HCT116 (cell line): ENCODE data around the gene PRKAG2. TPM values are rescaled to one million over a fixed set of nuclear protein-coding genes. Genes with fewer than 3 reads are reported as not detected.

ENCODE experiments used
- ATAC-seq: fragments of 200-7000 bp; cut with Tn5 transposase; 2 replicates; pipeline ENCODE4 v1.9.1; 2020; ENCODE audit warnings: mild to moderate bottlenecking, moderate library complexity
- BruUV-seq: library from RNA; stranded (reverse); fragments of 400-500 nt; replicated peaks from 2 replicates; lab custom pipeline; 2021; lab: Mats Ljungman, UMichigan
- CTCF ChIA-PET: fragments of 300-600 bp; sonication (Branson Sonifier 250); formaldehyde crosslinking; loops from one replicate; lab custom pipeline; 2021; ENCODE audit warnings: antibody characterized with exemption; lab: Charles Lee
- POLR2A ChIA-PET: fragments of 300-600, 350-600 bp; sonication (Branson Sonifier 250); formaldehyde crosslinking; loops from one replicate; lab custom pipeline; 2021; ENCODE audit warnings: antibody characterized with exemption; lab: Charles Lee
- RAD21 ChIA-PET, 2 experiments: fragments of 300-600 bp; sonication (Branson Sonifier 250); formaldehyde crosslinking; loops; one replicate each; lab custom pipeline; 2023; ENCODE audit warnings: low total read pairs in 2 of 2; ENCODE audit not compliant: uncharacterized antibody in 2 of 2, unreplicated experiment in 2 of 2, low non-redundant PET in 1 of 2; lab: Charles Lee
- DNase-seq: peaks from one replicate; pipeline ENCODE4 v3.0.0-alpha.2; 2010; ENCODE audit warnings: low read depth, low spot score
- H2AFZ ChIP-seq: fragments of 200-600 bp; shearing (Covaris generic), sonication (generic); 2 replicates; pipeline ENCODE4 v1.6.1; 2017; ENCODE audit warnings: low read depth, mixed run types, mixed read lengths, antibody characterized with exemption, low read length; ENCODE audit not compliant: poor library complexity, severe bottlenecking
- H3K27ac ChIP-seq: 2 replicates; pipeline ENCODE4 v1.5.1; 2012; ENCODE audit warnings: low read depth, low read length
- H3K27me3 ChIP-seq: fragments of 200-600 bp; sonication (generic); 2 replicates; pipeline ENCODE4 v1.6.1; 2016; ENCODE audit warnings: mixed run types, low read length, mixed read lengths; ENCODE audit not compliant: insufficient read depth
- H3K36me3 ChIP-seq, 2 experiments: fragments of 200-500 bp in 1 of 2; fragments of 200-600 bp in 1 of 2; sonication (Bioruptor generic) in 1 of 2; sonication (generic) in 1 of 2; 2 replicates each; pipeline versions ENCODE4 v1.5.1 to v1.6.1; 2014 to 2016; ENCODE audit warnings: low read length in 2 of 2, inconsistent platforms in 1 of 2, mixed read lengths in 1 of 2, mixed run types in 1 of 2; ENCODE audit not compliant: insufficient read depth in 2 of 2, control insufficient read depth in 1 of 2
- H3K4me1 ChIP-seq, 2 experiments: fragments of 200-600 bp in 1 of 2; sonication (generic) in 1 of 2; 2 replicates each; pipeline versions ENCODE4 v1.5.1 to v1.6.1; 2012 to 2017; ENCODE audit warnings: low read length in 2 of 2, inconsistent platforms in 1 of 2, mild to moderate bottlenecking in 1 of 2, mixed read lengths in 1 of 2, mixed run types in 1 of 2, moderate library complexity in 1 of 2; ENCODE audit not compliant: insufficient read depth in 2 of 2, control insufficient read depth in 1 of 2
- H3K4me2 ChIP-seq: fragments of 200-600 bp; sonication (generic); 2 replicates; pipeline ENCODE4 v1.6.1; 2017; ENCODE audit warnings: mixed run types, low read length, mixed read lengths
- H3K4me3 ChIP-seq, 2 experiments: fragments of 200-600 bp in 1 of 2; sonication (generic) in 1 of 2; replicated peaks in 1 of 2; 2 replicates each; pipeline ENCODE4 v1.5.1; 2011 to 2016; ENCODE audit warnings: low read length in 2 of 2, control low read depth in 1 of 2, low read depth in 1 of 2, mild to moderate bottlenecking in 1 of 2, mixed read lengths in 1 of 2, mixed run types in 1 of 2
- H3K79me2 ChIP-seq: fragments of 200-600 bp; sonication (generic); 2 replicates; pipeline ENCODE4 v1.6.1; 2017; ENCODE audit warnings: mild to moderate bottlenecking, mixed run types, low read length, moderate library complexity, mixed read lengths; ENCODE audit not compliant: insufficient read depth
- H3K9ac ChIP-seq: fragments of 200-600 bp; sonication (generic); 2 replicates; pipeline ENCODE4 v1.6.1; 2016; ENCODE audit warnings: low read length, mixed read lengths
- H3K9me2 ChIP-seq: fragments of 200-600 bp; sonication (generic), shearing (Covaris generic); 2 replicates; pipeline ENCODE4 v1.6.1; 2017; ENCODE audit warnings: mixed run types, mild to moderate bottlenecking, moderate library complexity; ENCODE audit not compliant: insufficient read depth
- H3K9me3 ChIP-seq, 2 experiments: fragments of 200-500 bp in 1 of 2; fragments of 200-600 bp in 1 of 2; sonication (Bioruptor generic) in 1 of 2; sonication (generic) in 1 of 2; 2 replicates each; pipeline ENCODE4 v1.6.1; 2014 to 2017; ENCODE audit warnings: low read length in 2 of 2, mixed read lengths in 2 of 2, inconsistent platforms in 1 of 2, low read depth in 1 of 2, mild to moderate bottlenecking in 1 of 2, mixed run types in 1 of 2, moderate library complexity in 1 of 2; ENCODE audit not compliant: control insufficient read depth in 1 of 2, insufficient read depth in 1 of 2
- H4K20me1 ChIP-seq: fragments of 200-600 bp; sonication (generic), shearing (Covaris generic); 2 replicates; pipeline ENCODE4 v1.6.1; 2017; ENCODE audit warnings: mixed run types, mild to moderate bottlenecking, moderate library complexity; ENCODE audit not compliant: insufficient read depth
- ATF3 ChIP-seq: IDR thresholded peaks from 2 replicates; pipeline ENCODE4 v1.6.1; 2012
- JUND ChIP-seq: IDR thresholded peaks from 2 replicates; pipeline ENCODE4 v1.6.1; 2012
- REST ChIP-seq: IDR thresholded peaks from 2 replicates; pipeline ENCODE4 v1.6.1; 2012; ENCODE audit warnings: low read depth
- TCF7L2 ChIP-seq: IDR thresholded peaks from 2 replicates; pipeline ENCODE4 v1.7.0; 2011; ENCODE audit warnings: borderline replicate concordance, inconsistent platforms; ENCODE audit not compliant: insufficient read depth, insufficient read length; ENCODE audit errors: extremely low read depth
- YY1 ChIP-seq: IDR thresholded peaks from 2 replicates; pipeline ENCODE4 v1.6.1; 2011; ENCODE audit warnings: low read length, low read depth, moderate library complexity, mild to moderate bottlenecking; ENCODE audit not compliant: insufficient replicate concordance; ENCODE audit errors: extremely low read depth
- intact Hi-C: fragments of 100-400 bp; cut with micrococcal nuclease; formaldehyde crosslinking; loops from 2 replicates; pipeline ENCODE4 v1.10.0; 2022
- total RNA-seq: library from RNA; stranded (reverse); gene quantifications from one replicate; pipeline ENCODE4 v1.2.1, GENCODE V29; 2021; ENCODE audit not compliant: unreplicated experiment

Gene PRKAG2
- total RNA-seq, 1 experiment from 2014 or later: 23.6 TPM

GRCh38 chr7:151715666-151716315, 161.1 kb downstream of the PRKAG2 start:
- ATAC-seq (no peak), DNase-seq (no peak)
- H3K4me2 ChIP-seq: no peak overlapping the region
- intact Hi-C loops: no loop called here
- no peak overlapping the region for H3K9ac ChIP-seq
- no peaks in the 10 kb centered on the region for H3K27me3 ChIP-seq
- no peaks in the 10 kb centered on the region for H3K36me3 ChIP-seq
- peaks cover 2 to 17% of the 10 kb centered on the region in 2 experiments; a peak in 1 of 4 replicates for H3K4me1 ChIP-seq
- BruUV-seq: no TSS peak
- H3K9me2 ChIP-seq: no peaks in the 10 kb centered on the region
- H3K4me3 ChIP-seq: no peak overlapping the region
- no peak overlapping the region for H3K27ac ChIP-seq
- ChIA-PET POLR2A (no interaction called here), CTCF (no interaction called here), RAD21 (no interaction called here)
- no peaks in the 10 kb centered on the region for H3K9me3 ChIP-seq
- no peaks in the 10 kb centered on the region for H3K79me2 ChIP-seq
- no peak overlapping the region for H2AFZ ChIP-seq
- no peaks in the 10 kb centered on the region for H4K20me1 ChIP-seq
- TF ChIP-seq ATF3 (no peak), YY1 (no peak), REST (no peak)

GRCh38 chr7:151714201-151714600, 162.7 kb downstream of the PRKAG2 start:
- TF ChIP-seq JUND (no peak), TCF7L2 (no peak)
- TF ChIP-seq, all 23 proteins: peak for 0
- H3K27ac ChIP-seq: no peak overlapping the region
- no peaks in the 10 kb centered on the region for H3K27me3 ChIP-seq
- no TSS peak for BruUV-seq
- CTCF ChIA-PET: no interaction called here
- H3K4me1 ChIP-seq: peaks cover 2 to 14% of the 10 kb centered on the region in 2 experiments; a peak in 1 of 4 replicates
- H3K9ac ChIP-seq: no peak overlapping the region
- no peak overlapping the region for H3K4me2 ChIP-seq
- no peak for ATAC-seq
- POLR2A ChIA-PET: no interaction called here
- H3K9me3 ChIP-seq: no peaks in the 10 kb centered on the region
- no peak for DNase-seq
- H3K36me3 ChIP-seq: no peaks in the 10 kb centered on the region
- no peak overlapping the region for H3K4me3 ChIP-seq
- intact Hi-C loops: no loop called here
- RAD21 ChIA-PET: no interaction called here
- H4K20me1 ChIP-seq: no peaks in the 10 kb centered on the region
- H3K9me2 ChIP-seq: no peaks in the 10 kb centered on the region
- no peak overlapping the region for H2AFZ ChIP-seq
- H3K79me2 ChIP-seq: no peaks in the 10 kb centered on the region
